ENCODE results near the gene TGM6. TPM values are rescaled to one million over a fixed set of nuclear protein-coding genes. Genes with fewer than 3 reads are reported as not detected.
"Not testable (repeated sequence)": the region's sequence is repeated elsewhere in the genome, so short reads cannot be mapped to it uniquely, and the experiment has no call there.

Gene TGM6
- total RNA-seq, 2 donors from 2014 or later, result not detected

DNA sequence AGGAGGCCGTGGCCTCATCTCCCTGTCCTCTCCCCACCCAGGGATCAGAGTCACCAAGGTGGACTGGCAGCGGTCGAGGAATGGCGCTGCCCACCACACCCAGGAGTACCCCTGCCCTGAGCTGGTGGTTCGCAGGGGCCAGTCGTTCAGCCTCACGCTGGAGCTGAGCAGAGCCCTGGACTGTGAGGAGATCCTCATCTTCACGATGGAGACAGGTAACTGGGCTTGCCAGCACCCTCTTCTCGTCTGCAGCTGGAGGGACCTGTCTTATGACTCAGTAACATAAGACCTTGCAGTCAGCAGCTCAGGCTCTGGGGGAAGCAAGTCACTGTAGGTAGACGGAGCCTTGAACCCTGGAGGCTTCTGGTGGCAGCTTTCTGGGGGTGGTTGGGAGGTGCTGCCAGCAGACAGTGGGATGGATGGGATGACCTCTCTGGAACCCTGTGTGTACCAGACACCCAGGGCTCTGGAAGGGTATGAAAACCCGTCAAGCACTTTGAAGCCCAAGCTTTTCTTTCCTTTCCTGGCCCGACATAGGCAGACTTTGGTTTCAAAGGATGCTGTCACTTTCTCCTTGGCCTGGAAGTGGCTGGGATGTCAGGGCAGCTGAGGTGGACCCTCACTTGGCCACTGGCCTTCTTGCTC lies 13.8 kb downstream of the TGM6 start:
- H3K4me3 Mint-ChIP-seq, result no peak overlapping the region

DNA sequence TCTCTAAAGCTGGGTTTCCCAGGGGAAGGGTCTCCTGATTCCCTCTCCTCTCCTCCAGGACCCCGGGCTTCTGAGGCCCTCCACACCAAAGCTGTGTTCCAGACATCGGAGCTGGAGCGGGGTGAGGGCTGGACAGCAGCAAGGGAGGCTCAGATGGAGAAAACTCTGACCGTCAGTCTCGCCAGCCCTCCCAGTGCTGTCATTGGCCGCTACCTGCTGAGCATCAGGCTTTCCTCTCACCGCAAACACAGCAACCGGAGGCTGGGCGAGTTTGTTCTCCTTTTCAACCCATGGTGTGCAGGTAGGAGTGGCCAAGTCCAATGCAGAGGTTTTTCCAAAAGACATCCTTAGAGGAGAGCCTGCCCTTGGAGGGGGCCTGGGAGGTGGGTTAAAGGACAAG lies 14.4 kb downstream of the TGM6 start:
- Mint-ChIP-seq H3K27me3 (peaks cover 10% of the 10 kb centered on the region), H3K4me3 (no peak overlapping the region), H3K27ac (no peak overlapping the region), H3K36me3 (ENCODE audit: low read depth) (no peaks in the 10 kb centered on the region), H3K4me1 (no peaks in the 10 kb centered on the region)
- no peaks in the 10 kb centered on the region for H3K9me3 ChIP-seq (ENCODE audit: control insufficient read depth, low read length, poor library complexity, severe bottlenecking)
- ATAC-seq (no peak), DNase-seq (no peak)

More for the DNA sequence above, 13.8 kb downstream of the TGM6 start:
- peaks cover 10% of the 10 kb centered on the region for H3K27me3 Mint-ChIP-seq
- H3K9me3 ChIP-seq (ENCODE audit: control insufficient read depth, low read length, poor library complexity, severe bottlenecking), result no peaks in the 10 kb centered on the region
- ATAC-seq (no peak), DNase-seq (no peak)
- no peaks in the 10 kb centered on the region for H3K36me3 Mint-ChIP-seq (ENCODE audit: low read depth)
- no peak overlapping the region for H3K27ac Mint-ChIP-seq
- H3K4me1 Mint-ChIP-seq, result no peaks in the 10 kb centered on the region

DNA sequence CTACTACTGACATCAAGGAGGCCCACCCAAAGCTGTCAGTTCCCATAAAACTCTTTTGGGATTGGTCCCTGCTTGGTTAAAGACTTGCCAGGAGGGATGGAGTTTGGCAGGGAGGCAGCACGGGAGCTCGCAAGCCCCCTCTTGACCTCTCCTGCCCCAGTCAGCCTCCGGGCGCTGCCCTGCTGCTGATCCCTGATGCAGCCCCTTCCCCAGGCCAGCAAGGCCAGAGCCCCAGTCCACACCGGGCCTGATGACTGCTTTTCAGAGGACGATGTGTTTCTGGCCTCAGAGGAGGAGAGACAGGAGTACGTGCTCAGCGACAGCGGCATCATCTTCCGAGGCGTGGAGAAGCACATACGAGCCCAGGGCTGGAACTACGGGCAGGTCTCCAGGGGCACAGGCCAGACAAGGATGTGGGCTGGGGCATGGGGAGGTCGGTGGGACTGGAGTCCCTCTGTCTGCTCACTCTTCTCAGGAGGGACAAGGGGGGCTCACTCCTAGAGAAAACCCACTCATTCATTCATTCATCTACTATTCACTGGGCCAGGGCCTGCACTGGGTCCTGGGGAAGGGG lies 15.6 kb downstream of the TGM6 start:
- Mint-ChIP-seq H3K27me3 (peaks cover 10% of the 10 kb centered on the region), H3K4me3 (no peak overlapping the region), H3K36me3 (ENCODE audit: low read depth) (no peaks in the 10 kb centered on the region), H3K4me1 (no peaks in the 10 kb centered on the region), H3K27ac (no peak overlapping the region)
- DNase-seq, result no peak
- no peaks in the 10 kb centered on the region for H3K9me3 ChIP-seq (ENCODE audit: control insufficient read depth, low read length, poor library complexity, severe bottlenecking)
- no peak for ATAC-seq

DNA sequence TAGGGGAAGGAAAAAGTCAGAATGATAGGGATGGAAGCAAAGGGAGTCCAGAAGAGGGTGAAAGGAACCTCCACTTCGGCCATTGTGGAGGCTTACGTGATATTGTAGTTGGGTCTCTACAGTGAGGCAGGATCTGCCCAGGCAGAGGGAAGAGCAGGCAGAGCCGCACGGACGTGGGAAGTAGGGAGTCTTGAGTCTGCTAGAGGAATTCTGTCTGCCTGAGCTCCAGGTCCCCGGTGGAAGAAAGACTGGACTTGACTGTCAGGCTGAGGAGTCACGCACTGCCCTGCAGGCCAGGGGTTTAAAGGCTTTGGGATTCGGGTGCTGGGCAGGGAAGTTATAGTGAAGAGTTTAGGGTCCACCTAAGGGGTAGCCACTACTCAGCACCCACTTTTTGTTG lies 16.4 kb downstream of the TGM6 start:
- Mint-ChIP-seq H3K4me3 (no peak overlapping the region), H3K27me3 (peaks cover 10% of the 10 kb centered on the region), H3K4me1 (no peaks in the 10 kb centered on the region), H3K36me3 (ENCODE audit: low read depth) (no peaks in the 10 kb centered on the region), H3K27ac (no peak overlapping the region)
- H3K9me3 ChIP-seq (ENCODE audit: control insufficient read depth, low read length, poor library complexity, severe bottlenecking), result no peaks in the 10 kb centered on the region
- ATAC-seq (no peak), DNase-seq (no peak)

DNA sequence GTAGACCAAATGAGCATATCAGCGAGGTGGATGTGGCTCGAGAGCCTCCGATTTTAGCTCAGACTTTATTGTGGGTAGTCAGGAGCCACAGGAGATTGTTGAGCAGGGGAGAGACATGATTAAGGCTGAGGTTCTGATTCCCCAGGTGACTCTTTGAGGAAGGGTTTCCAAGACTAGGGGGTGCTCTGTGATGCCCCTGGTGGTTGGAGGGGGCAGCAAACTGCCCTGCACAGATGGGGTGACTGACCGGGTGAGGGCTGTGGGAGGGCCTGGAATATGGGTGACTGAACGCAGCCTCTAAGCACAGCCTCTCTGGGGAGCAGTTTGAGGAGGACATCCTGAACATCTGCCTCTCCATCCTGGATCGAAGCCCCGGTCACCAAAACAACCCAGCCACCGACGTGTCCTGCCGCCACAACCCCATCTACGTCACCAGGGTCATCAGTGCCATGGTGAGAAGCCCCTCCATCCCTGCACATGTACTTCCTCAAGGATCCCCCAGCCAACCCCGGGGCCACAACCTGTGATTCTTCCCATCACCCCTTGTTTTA lies 17.0 kb downstream of the TGM6 start:
- no peaks in the 10 kb centered on the region for H3K9me3 ChIP-seq (ENCODE audit: control insufficient read depth, low read length, poor library complexity, severe bottlenecking)
- no peak for ATAC-seq
- Mint-ChIP-seq H3K4me1 (no peaks in the 10 kb centered on the region), H3K36me3 (ENCODE audit: low read depth) (no peaks in the 10 kb centered on the region), H3K4me3 (no peak overlapping the region), H3K27ac (no peak overlapping the region), H3K27me3 (peaks cover 10% of the 10 kb centered on the region)
- DNase-seq, result no peak

DNA sequence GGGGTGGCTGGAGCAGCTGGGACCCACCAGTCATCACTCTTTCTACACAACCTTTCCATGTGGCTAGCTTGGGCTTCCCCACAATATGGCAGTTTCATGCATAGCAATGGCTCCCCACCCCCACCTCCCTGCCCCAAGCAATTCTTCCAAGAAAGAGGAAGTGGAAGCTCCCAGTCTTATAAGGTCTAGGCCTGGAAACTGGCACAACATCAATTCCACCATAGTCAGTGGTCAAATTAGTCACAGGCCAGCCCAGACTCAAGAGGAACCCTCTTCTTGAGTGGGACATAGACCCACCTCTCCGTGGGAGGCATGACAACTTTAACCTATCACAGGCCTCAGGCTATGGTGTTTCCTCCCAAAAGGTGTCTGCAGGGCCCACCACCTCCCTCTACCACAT lies 17.7 kb downstream of the TGM6 start:
- Mint-ChIP-seq H3K4me1 (no peaks in the 10 kb centered on the region), H3K4me3 (no peak overlapping the region), H3K36me3 (ENCODE audit: low read depth) (no peaks in the 10 kb centered on the region), H3K27ac (no peak overlapping the region), H3K27me3 (peaks cover 16% of the 10 kb centered on the region)
- no peaks in the 10 kb centered on the region for H3K9me3 ChIP-seq (ENCODE audit: control insufficient read depth, low read length, poor library complexity, severe bottlenecking)
- no peak for ATAC-seq
- no peak for DNase-seq

DNA sequence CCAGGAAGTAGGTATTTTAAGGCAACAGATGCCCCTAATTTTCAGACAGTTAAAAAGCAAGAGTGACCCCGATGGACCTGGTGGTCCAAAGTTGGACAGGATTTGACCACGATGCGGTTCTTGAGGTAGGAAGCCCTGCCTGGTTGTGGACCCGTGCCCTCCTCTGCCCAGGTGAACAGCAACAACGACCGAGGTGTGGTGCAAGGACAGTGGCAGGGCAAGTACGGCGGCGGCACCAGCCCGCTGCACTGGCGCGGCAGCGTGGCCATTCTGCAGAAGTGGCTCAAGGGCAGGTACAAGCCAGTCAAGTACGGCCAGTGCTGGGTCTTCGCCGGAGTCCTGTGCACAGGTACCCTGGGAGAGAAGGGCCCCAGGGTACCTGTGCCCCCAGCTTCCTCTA lies 18.7 kb downstream of the TGM6 start:
- H3K27ac Mint-ChIP-seq, result no peak overlapping the region
- ATAC-seq, result no peak
- H3K4me3 Mint-ChIP-seq, result no peak overlapping the region
- no peaks in the 10 kb centered on the region for H3K36me3 Mint-ChIP-seq (ENCODE audit: low read depth)
- no peaks in the 10 kb centered on the region for H3K9me3 ChIP-seq (ENCODE audit: control insufficient read depth, low read length, poor library complexity, severe bottlenecking)
- H3K4me1 Mint-ChIP-seq, result no peaks in the 10 kb centered on the region
- peaks cover 10% of the 10 kb centered on the region for H3K27me3 Mint-ChIP-seq
- DNase-seq, result no peak

DNA sequence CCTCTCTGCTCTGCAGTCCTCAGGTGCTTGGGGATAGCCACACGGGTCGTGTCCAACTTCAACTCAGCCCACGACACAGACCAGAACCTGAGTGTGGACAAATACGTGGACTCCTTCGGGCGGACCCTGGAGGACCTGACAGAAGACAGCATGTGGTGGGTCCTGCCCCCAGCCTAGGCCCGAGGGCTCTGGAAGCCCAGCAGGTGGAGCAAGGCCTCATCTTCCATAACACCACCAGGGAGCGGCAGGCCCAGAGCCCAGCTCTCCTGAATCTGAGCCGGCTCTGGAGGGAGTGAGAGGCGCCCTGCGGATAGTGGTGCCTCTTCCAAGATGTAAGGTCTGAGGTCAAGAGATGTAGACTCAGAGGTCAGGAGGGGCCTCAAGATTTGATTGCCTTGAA lies 19.6 kb downstream of the TGM6 start:
- Mint-ChIP-seq H3K4me3 (no peak overlapping the region), H3K27ac (no peak overlapping the region), H3K4me1 (no peaks in the 10 kb centered on the region), H3K27me3 (peaks cover 7% of the 10 kb centered on the region), H3K36me3 (ENCODE audit: low read depth) (no peaks in the 10 kb centered on the region)
- ATAC-seq (no peak), DNase-seq (no peak)
- no peaks in the 10 kb centered on the region for H3K9me3 ChIP-seq (ENCODE audit: control insufficient read depth, low read length, poor library complexity, severe bottlenecking)

DNA sequence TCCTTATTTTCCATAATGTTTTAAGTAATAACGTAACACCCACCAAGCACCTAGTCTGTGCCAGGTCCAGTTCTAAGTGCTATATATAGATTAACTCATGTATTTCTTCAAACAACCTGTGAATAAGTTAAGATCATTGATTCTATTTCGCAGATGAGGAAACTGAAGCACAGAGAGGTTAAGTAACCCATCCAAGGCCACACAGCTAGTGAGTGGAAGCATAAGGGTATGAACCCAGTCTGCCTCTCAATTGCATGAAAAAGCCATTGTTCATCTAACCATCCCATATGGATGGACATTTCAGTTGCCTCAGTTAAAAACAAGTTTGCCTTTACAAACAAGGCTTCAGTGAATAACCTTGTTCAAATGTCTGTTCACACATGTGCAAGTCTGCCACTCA lies 20.8 kb downstream of the TGM6 start:
- no peak for ATAC-seq
- no peaks in the 10 kb centered on the region for H3K36me3 Mint-ChIP-seq (ENCODE audit: low read depth)
- no peak for DNase-seq
- H3K27ac Mint-ChIP-seq, result no peak overlapping the region
- peaks cover 16% of the 10 kb centered on the region for H3K27me3 Mint-ChIP-seq
- H3K4me3 Mint-ChIP-seq, result no peak overlapping the region
- H3K4me1 Mint-ChIP-seq, result no peaks in the 10 kb centered on the region
- no peaks in the 10 kb centered on the region for H3K9me3 ChIP-seq (ENCODE audit: control insufficient read depth, low read length, poor library complexity, severe bottlenecking)

DNA sequence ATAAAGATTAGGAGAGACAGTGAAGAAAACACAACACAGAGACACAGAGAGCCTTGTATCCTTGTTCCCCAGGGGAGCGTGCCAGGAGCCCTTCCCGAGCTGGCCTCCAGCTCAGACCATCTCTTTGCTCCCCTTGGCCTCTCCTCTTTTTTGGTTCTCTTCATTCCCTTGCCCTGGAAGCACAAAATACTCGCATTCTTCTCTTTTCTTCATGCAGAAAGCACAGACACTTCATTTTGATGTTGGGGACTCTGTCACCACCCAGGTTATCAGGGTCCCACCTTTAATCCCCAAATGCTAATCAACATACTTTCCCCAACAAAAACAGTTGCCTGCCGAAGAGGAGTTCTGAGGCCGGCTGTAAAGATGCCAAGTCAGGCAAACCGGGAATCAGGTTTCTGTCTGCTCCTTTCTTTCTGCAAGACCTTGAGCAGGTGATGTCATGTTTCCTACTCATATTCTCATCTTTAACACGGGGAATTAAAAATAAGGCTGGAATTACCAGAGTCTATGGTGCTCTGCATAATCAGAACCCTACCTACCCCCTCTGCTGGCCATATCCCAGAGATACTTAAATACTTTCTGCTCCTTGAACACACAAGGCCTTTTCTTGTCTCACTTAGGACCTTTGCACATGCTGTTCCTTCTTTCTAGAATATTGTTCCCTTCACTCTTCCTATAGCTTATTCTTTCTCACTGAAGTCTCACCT lies 21.7 kb downstream of the TGM6 start:
- DNase-seq, result no peak
- Mint-ChIP-seq H3K4me3 (no peak overlapping the region), H3K27ac (no peak overlapping the region), H3K4me1 (no peaks in the 10 kb centered on the region), H3K27me3 (peaks cover 16% of the 10 kb centered on the region), H3K36me3 (ENCODE audit: low read depth) (no peaks in the 10 kb centered on the region)
- H3K9me3 ChIP-seq (ENCODE audit: control insufficient read depth, low read length, poor library complexity, severe bottlenecking), result no peaks in the 10 kb centered on the region
- ATAC-seq, result no peak

DNA sequence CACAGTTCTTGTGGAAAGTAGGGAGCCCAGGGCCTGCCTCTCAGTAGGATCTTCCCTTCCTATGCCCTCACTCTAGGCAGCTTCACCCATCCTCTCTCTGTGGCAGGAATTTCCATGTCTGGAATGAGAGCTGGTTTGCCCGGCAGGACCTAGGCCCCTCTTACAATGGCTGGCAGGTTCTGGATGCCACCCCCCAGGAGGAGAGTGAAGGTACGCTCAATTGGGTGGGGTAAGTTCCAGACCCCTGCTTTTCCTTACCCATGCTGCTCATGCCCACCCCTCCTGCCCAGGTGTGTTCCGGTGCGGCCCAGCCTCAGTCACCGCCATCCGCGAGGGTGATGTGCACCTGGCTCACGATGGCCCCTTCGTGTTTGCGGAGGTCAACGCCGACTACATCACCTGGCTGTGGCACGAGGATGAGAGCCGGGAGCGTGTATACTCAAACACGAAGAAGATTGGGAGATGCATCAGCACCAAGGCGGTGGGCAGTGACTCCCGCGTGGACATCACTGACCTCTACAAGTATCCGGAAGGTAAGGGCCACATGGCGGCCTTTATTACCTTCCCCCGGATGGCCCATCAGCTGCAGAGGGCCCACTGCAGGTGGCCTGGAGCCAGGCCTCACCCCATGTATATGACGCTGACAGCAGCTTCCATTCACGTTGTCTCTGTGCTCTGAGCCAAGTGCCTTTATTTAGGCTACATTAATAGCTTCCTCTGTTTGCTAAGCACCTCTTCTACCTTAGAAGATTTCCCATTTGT lies 22.8 kb downstream of the TGM6 start:
- ATAC-seq, result no peak
- Mint-ChIP-seq H3K4me1 (no peaks in the 10 kb centered on the region), H3K27ac (no peak overlapping the region), H3K36me3 (ENCODE audit: low read depth) (peaks cover 2% of the 10 kb centered on the region), H3K27me3 (peaks cover 26% of the 10 kb centered on the region), H3K4me3 (no peak overlapping the region)
- no peak for DNase-seq
- H3K9me3 ChIP-seq (ENCODE audit: control insufficient read depth, low read length, poor library complexity, severe bottlenecking), result no peaks in the 10 kb centered on the region

DNA sequence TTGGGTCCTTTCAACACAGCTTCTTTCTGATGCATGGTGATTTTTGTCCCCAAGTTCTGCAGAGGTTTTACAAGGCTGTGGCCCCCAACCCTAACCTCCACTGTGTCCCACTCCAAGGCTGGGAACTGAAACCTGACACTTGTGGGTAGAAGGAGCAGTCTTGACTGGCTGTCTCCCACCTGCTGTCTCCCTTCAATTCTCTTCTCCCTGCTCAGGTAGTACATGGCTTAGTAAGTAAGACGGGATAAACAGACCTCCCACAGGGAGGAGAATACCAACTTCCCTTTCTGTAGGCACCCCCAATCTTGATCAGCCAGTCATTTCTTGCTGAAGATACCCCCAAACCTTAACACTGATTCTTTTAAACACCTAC lies 25.0 kb downstream of the TGM6 start:
- Mint-ChIP-seq H3K27me3 (peaks cover 39% of the 10 kb centered on the region), H3K36me3 (ENCODE audit: low read depth) (peaks cover 2% of the 10 kb centered on the region)
- no peak for DNase-seq

DNA sequence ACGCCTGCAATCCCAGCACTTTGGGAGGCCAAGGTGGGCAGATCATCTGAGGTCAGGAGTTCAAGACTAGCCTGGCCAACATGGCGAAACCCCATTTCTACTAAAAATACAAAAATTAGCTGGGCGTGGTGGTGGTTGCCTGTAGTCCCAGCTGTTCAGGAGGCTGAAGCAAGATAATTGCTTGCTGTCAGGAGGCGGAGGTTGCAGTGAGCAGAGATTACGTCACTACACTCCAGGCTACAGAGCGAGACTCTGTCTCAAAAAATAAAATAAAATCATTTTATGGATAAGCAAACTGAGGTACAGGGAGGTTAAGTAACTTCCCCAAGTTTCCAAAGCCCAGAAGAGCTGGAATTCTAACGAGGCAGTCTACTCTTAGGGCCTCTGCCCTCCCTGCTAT lies 26.7 kb downstream of the TGM6 start:
- not testable (repeated sequence) for H3K4me1 Mint-ChIP-seq; H3K27ac Mint-ChIP-seq; H3K9me3 ChIP-seq (ENCODE audit: control insufficient read depth, low read length, poor library complexity, severe bottlenecking); H3K4me3 Mint-ChIP-seq; DNase-seq; ATAC-seq; H3K36me3 Mint-ChIP-seq (ENCODE audit: low read depth)
- H3K27me3 Mint-ChIP-seq, result peaks cover 48% of the 10 kb centered on the region

More for the DNA sequence above, 25.0 kb downstream of the TGM6 start:
- H3K27ac Mint-ChIP-seq, result no peak overlapping the region
- no peak for ATAC-seq
- H3K4me1 Mint-ChIP-seq, result no peaks in the 10 kb centered on the region
- no peaks in the 10 kb centered on the region for H3K9me3 ChIP-seq (ENCODE audit: control insufficient read depth, low read length, poor library complexity, severe bottlenecking)
- H3K4me3 Mint-ChIP-seq, result no peak overlapping the region
